Neuron (in vitro differentiated cells): ENCODE results near the gene LEFTY1.

Experiments used
- H2AFZ ChIP-seq: one replicate; pipeline ENCODE4 v1.6.1; 2013; ENCODE audit warnings: low read depth, mild to moderate bottlenecking, inconsistent platforms, low read length, moderate library complexity
- H3K27me3 ChIP-seq: one replicate; pipeline ENCODE4 v1.6.1; 2013; ENCODE audit warnings: low read length; ENCODE audit not compliant: insufficient read depth
- H3K36me3 ChIP-seq: one replicate; pipeline ENCODE4 v1.6.1; 2013; ENCODE audit warnings: low read length; ENCODE audit not compliant: insufficient read depth
- H3K4me1 ChIP-seq: one replicate; pipeline ENCODE4 v1.6.1; 2013; ENCODE audit warnings: low read length; ENCODE audit not compliant: insufficient read depth
- H3K4me3 ChIP-seq: 2 replicates; pipeline ENCODE4 v1.5.1; 2013; ENCODE audit warnings: mild to moderate bottlenecking, low read length, moderate library complexity
- H3K9me3 ChIP-seq: one replicate; pipeline ENCODE4 v1.6.1; 2013; ENCODE audit warnings: low read length

Gene LEFTY1

DNA sequence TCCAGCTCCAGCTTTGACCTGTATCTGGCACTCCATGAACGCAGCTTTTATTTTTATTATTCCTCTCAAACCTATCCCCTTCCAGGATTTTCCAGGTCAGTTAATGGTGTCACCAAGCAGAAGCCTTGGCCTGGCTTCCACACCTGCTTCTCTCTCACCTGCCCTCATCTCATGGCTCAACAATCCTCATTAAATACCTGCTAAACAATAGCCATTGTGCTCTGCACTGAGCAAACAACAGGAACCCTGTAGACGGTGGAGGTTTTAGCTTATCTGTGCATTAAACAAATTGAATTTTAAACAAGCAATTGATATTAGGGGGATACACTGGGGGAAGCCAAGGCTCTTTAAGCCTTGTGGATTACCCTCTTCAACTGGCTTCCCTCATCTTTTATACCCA lies 19.8 kb upstream of the LEFTY1 start:
- Histone ChIP-seq H3K9me3 (no peaks in the 10 kb centered on the region), H3K27me3 (no peaks in the 10 kb centered on the region), H3K4me3 (no peak overlapping the region), H2AFZ (no peak overlapping the region), H3K36me3 (peaks cover 2% of the 10 kb centered on the region), H3K4me1 (no peaks in the 10 kb centered on the region)

- Histone ChIP-seq H3K27me3 (no peaks in the 10 kb centered on the region), H3K36me3 (peaks cover 2% of the 10 kb centered on the region), H2AFZ (no peak overlapping the region), H3K4me1 (no peaks in the 10 kb centered on the region), H3K4me3 (no peak overlapping the region), H3K9me3 (no peaks in the 10 kb centered on the region)
Observed at GRCh38 chr1:225908013-225908640, 19.2 kb upstream of the LEFTY1 start.

GRCh38 chr1:225907341-225907740 lies 18.4 kb upstream of the LEFTY1 start:
- Histone ChIP-seq H2AFZ (no peak overlapping the region), H3K4me3 (no peak overlapping the region), H3K27me3 (no peaks in the 10 kb centered on the region), H3K4me1 (no peaks in the 10 kb centered on the region), H3K36me3 (no peaks in the 10 kb centered on the region), H3K9me3 (no peaks in the 10 kb centered on the region)

DNA sequence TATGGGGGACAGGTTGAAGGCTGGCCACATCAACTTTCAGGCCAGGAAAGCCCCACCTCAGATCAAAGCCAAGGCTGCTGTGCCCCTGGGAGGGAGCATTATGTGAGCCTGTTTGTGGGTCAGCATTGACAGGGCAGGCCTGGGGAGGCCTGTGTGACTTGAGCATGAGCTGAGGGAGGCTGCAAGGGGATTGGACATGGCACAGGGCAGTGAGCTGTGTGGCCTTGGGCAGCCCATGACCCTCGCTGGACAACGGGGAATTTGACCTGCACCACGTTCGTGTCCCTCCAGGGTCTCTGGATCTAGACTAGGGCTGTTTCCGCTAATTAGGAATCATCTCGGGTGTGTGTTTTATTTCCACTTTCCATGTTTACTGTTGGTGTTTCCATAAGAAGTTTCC lies 17.5 kb upstream of the LEFTY1 start:
- no peaks in the 10 kb centered on the region for H3K4me1 ChIP-seq
- no peak overlapping the region for H2AFZ ChIP-seq

GRCh38 chr1:225903623-225904022 lies 14.7 kb upstream of the LEFTY1 start:
- no peak overlapping the region for H3K4me3 ChIP-seq
- no peaks in the 10 kb centered on the region for H3K27me3 ChIP-seq
- no peaks in the 10 kb centered on the region for H3K9me3 ChIP-seq
- H2AFZ ChIP-seq, result no peak overlapping the region
- no peaks in the 10 kb centered on the region for H3K36me3 ChIP-seq
- H3K4me1 ChIP-seq, result peaks cover 12% of the 10 kb centered on the region

More for the DNA sequence above, 17.5 kb upstream of the LEFTY1 start:
- H3K36me3 ChIP-seq, result no peaks in the 10 kb centered on the region
- H3K4me3 ChIP-seq, result no peak overlapping the region
- H3K27me3 ChIP-seq, result no peaks in the 10 kb centered on the region
- no peaks in the 10 kb centered on the region for H3K9me3 ChIP-seq

DNA sequence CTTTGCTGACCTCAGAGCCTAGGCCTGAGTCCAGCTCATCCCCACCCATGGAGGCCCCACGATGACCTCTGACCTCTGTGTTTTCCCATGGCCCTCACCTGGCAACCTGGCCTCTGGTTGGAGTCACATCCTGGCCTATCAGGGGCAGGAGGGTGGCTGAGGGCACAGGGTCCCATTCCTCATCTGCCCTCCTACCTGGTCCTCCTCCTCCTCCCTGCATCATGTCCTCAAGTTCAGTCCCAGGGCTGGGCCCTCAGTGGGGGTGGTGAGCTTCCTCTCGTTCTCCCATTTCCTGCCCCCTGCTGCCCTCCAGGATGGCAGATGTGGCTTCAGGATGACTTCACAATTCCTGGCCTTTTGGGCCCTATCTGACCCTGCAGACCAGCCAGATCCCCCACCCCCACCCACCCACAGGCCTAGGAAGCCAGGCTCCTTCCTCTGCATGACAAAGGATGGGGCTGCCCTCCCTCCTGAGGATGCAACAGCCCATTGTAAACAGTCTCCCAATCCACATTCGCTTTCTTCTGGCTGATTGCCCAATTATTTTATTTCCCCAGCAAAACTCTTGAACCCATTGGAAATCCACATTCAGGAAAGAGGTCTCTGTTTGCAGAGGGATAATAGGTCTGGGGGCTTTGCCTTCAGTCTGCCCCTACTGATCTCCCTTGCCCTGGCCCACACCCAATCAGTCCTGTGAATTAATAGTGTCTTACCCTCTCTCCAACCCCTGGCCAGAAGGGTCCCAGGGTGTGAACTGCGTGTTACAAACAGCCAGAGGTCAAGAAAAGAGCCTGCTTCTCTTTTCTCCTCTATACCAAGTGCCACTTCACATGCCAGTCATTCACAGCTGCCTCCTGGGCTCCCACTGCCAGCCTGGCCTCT lies 10.3 kb upstream of the LEFTY1 start:
- Histone ChIP-seq H3K27me3 (no peaks in the 10 kb centered on the region), H3K4me3 (no peak overlapping the region), H3K36me3 (no peaks in the 10 kb centered on the region), H3K9me3 (no peaks in the 10 kb centered on the region), H2AFZ (no peak overlapping the region), H3K4me1 (peaks cover 12% of the 10 kb centered on the region)

DNA sequence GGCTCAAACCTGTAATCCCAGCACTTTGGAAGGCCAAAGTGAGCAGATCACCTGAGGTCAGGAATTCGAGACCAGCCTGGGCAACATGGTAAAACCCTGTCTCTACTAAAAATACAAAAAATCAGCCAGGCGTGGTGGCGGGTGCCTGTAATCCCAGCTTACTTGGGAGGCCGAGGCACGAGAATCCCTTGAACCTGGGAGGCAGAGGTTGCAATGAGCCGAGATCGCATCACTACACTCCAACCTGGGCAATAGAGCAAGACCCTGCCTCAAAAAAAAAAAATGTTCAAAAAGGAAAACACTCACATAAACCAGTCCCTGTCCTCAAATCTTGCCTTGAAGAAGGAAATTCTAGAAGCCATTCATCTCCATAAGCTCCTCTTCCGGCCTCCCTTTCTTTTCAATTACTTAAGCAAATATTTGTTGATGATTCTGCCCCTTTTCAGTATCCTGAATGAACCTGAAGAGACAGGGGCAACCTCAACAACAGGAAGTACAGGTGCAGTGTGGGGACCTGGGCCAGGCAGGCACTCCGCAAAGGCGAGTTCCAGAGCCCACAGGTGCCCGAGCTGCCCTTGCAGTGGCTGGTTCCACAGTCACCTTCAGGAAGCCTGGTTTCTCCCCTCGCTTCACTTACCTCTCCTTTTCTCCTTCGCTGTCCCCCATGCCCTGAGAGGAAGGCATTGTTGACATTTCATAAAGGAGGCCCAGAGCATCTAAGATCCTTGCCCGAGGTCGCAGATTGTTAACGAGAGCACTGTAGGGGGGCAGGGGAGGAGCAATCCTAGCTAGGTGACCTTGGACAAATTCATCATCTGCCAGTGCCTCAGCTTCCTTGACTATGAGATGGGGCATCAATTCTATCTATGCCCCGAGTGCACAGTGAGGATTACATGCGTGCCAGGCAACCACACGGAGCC lies 8.9 kb upstream of the LEFTY1 start:
- no peaks in the 10 kb centered on the region for H3K9me3 ChIP-seq
- no peak overlapping the region for H3K4me3 ChIP-seq
- peaks cover 12% of the 10 kb centered on the region for H3K4me1 ChIP-seq
- no peaks in the 10 kb centered on the region for H3K36me3 ChIP-seq
- H2AFZ ChIP-seq, result no peak overlapping the region
- no peaks in the 10 kb centered on the region for H3K27me3 ChIP-seq

DNA sequence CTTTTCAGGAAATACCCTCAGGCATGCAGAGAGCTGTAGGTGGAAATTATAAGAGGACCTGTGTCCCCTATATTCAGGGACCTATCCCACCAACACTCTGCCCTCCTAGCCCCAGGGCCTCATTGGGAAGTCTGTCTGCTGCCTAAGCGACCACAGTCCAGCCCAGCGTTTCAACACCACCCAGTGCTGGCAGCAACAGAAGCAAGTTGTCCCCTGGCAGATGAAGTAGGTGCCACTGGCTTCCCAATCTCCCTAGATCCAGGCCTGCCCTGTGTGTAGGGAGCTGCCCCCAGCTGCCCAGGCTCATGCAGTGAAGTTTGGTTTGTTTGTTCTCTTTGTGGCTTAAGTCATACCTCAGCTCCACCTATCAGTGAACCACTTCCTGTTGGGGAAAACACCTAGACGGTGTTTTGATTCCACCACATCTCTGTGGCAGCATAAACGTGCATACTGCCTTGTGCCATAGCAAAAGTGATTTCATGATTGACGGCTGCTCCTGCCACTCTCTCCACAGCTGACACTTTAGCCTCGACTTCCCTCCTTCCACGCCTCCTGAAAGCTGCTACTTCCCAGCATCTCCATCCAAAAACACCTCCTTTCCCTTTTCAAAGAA lies 8.1 kb upstream of the LEFTY1 start:
- Histone ChIP-seq H3K9me3 (no peaks in the 10 kb centered on the region), H2AFZ (no peak overlapping the region), H3K27me3 (no peaks in the 10 kb centered on the region), H3K36me3 (no peaks in the 10 kb centered on the region), H3K4me1 (peaks cover 12% of the 10 kb centered on the region), H3K4me3 (no peak overlapping the region)

- peaks cover 12% of the 10 kb centered on the region for H3K4me1 ChIP-seq
- no peaks in the 10 kb centered on the region for H3K9me3 ChIP-seq
- no peaks in the 10 kb centered on the region for H3K27me3 ChIP-seq
- H2AFZ ChIP-seq, result no peak overlapping the region
- no peak overlapping the region for H3K4me3 ChIP-seq
- H3K36me3 ChIP-seq, result no peaks in the 10 kb centered on the region
Observed at GRCh38 chr1:225896494-225896893, 7.5 kb upstream of the LEFTY1 start.

- no peaks in the 10 kb centered on the region for H3K36me3 ChIP-seq
- peaks cover 6% of the 10 kb centered on the region for H3K27me3 ChIP-seq
- H2AFZ ChIP-seq, result no peak overlapping the region
- H3K9me3 ChIP-seq, result no peaks in the 10 kb centered on the region
- peaks cover 6% of the 10 kb centered on the region for H3K4me1 ChIP-seq
- no peak overlapping the region for H3K4me3 ChIP-seq
Observed at GRCh38 chr1:225892307-225892706, 3.4 kb upstream of the LEFTY1 start.

DNA sequence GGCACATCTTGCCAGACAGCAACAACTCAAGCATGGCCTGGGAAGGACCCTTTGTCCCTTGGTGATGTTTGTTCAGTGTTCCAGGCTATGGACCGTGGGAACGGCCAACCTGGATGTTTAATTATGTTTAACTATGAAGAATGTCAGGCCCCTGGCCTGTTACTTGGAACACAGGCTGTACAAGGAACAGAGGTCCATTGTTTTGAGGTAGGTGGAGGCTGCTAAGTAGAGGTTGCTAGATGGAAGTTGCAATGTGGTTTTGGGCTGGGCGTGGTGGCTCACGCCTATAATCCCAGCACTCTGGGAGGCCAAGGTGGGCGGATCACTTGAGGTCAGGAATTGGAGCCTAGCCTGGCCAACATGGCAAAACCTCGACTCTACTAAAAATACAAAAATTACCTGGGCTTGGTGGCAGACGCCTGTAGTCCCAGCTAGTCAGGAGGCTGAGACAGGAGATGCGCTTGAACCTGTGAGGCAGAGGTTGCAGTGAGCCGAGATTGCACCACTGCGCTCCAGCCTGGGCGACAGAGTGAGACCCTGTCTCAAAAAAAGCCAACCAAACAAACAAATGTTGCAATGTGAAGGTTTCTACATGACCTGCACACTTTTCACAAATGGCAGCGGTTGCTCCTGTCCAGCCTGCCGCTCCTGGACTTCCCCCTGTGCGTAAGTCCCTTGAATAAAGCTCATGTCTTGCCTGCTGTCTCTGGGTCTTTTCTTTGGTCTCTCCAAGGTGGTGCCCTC lies 2.5 kb upstream of the LEFTY1 start:
- no peaks in the 10 kb centered on the region for H3K9me3 ChIP-seq

More for the DNA sequence above, 2.5 kb upstream of the LEFTY1 start:
- no peaks in the 10 kb centered on the region for H3K36me3 ChIP-seq
- no peak overlapping the region for H3K4me3 ChIP-seq
- peaks cover 8% of the 10 kb centered on the region for H3K4me1 ChIP-seq
- peaks cover 6% of the 10 kb centered on the region for H3K27me3 ChIP-seq
- no peak overlapping the region for H2AFZ ChIP-seq
